GM18951 (cell line): ENCODE measurements around the gene STAG1.
"Not testable (repeated sequence)": the region's sequence is repeated elsewhere in the genome, so short reads cannot be mapped to it uniquely, and the experiment has no call there.

Source experiments
- POLR2A ChIP-seq: IDR thresholded peaks from 4 replicates; pipeline ENCODE4 v1.6.1; 2011; ENCODE audit warnings: mild to moderate bottlenecking; ENCODE audit not compliant: insufficient read length, insufficient read depth; ENCODE audit errors: extremely low read depth
- in situ Hi-C: fragments of 300-500 bp; cut with MboI; formaldehyde crosslinking; loops from one replicate; pipeline ENCODE4 v1.12.0; 2022; ENCODE audit warnings: low sequenced_read_pairs, mixed read lengths, inconsistent platforms; ENCODE audit not compliant: unreplicated experiment

The STAG1 gene

DNA sequence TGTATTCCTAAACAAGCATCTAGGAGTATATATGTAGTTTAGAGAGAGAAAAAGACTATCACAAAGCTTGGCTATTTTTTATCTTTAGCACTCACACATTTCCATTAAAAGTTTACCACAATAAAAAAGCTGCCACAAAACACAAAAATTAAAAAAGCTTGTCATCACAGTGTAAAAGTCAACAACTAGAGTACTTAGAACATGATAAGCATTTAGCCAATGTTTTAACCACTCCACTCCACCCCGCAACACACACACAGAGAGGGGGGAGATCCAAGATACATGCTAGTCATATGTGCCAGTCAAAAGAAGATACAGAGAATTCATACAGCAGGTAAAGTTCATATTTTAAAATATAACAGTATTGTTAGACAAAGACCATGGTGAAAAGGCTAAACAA lies 79.7 kb downstream of the STAG1 start:
- in situ Hi-C loops: loop anchor here (10.0 kb wide), 1 partner anchor 602 kb away; no protein-coding TSS in a partner anchor
- no peak for TF ChIP-seq POLR2A

DNA sequence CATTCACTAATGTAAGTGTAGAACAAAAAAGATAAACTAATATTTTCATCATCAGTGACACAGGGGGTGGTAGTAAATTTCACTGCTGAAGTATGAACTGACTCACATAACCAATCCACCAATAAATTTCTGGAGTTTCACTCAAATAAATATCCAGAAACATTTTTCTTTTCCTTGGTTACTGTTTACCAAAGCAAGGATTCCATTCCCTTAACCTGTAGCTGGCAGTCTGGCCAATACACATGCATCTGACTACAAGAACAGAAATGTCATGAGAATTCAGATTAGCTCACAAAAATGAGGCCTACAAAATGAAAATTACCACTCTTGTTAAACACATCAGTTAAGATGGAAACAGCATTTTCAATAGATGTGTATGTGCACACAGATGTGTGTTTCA lies 80.3 kb downstream of the STAG1 start:
- TF ChIP-seq POLR2A: no peak
- in situ Hi-C loops: loop anchor here (10.0 kb wide), 1 partner anchor 603 kb away; no protein-coding TSS in a partner anchor

DNA sequence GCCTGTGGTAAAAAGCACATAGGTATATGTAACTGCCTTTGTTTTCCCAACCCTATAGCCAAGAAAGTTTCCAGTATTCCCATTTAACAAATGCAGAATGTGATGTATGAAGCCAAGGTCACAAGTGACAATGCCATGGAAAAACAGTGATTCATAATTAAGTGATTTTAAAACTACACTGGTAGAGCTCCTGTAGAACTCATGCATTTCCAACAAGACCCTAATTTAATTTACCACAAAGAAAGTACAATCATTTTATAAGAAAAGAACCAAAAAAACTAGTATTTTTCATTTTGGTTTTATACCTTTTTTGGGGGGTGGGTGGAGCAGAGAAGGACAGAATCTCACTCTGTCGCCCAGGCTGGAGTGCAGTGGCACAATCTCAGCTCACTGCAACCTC lies 82.0 kb downstream of the STAG1 start:
- in situ Hi-C loops: loop anchor here (10.0 kb wide), 1 partner anchor 605 kb away; no protein-coding TSS in a partner anchor
- no peak for TF ChIP-seq POLR2A

DNA sequence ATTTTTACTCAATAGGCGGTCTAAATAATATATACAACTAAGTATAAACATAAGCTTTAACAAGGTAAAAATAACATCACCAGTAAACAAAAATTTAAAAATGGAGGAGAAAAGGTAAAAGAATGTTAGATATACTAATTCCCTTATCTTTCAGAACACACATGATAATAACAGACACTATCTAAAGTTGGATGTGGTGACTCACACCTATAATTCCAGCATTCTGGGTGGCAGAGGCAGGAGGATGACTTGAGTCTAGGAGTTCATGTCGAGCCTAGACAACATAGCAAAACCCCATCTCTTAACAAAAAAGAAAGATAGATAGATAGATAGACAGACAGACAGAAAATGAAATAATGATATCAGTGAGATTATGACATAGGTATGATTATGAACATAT lies 85.1 kb downstream of the STAG1 start:
- in situ Hi-C loops: no loop called here
- no peak for TF ChIP-seq POLR2A

DNA sequence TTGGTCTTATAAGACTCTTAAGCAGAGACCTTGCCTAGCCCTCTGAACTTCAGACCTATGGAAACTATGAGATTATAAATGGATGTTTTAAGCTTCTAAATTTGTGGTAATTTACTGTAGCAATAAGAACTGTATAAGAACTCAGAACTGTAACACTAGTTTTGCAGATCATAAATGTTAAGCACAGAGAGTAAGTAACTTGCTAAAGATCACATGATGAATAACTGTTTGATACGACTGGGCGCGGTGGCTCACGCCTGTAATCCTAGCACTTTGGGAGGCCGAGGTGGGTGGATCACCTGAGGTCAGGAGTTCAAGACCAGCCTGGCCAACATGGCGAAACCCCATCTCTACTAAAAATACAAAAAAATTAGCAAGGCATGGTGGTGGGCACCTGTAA lies 85.9 kb downstream of the STAG1 start:
- in situ Hi-C loops: not testable (repeated sequence)

DNA sequence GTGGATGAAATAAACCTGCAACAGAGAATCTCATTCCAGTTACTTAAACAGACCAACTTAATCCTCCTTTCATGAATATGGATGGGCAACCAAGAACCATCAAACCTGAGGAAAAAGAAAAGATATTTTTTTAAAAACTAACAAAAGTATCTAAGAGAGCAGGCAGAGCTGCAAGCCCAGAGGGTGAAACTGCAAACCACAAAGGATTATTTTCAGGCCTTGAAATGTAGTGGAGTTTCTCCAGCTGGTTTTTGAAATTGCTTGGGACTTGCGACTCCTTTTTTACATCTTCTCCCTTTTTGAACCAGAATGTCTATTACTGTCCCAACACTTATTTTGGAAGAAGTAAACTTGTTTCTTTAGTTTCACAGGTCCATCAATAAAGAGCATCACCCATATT lies 87.4 kb downstream of the STAG1 start:
- in situ Hi-C loops: no loop called here
- TF ChIP-seq POLR2A: no peak

DNA sequence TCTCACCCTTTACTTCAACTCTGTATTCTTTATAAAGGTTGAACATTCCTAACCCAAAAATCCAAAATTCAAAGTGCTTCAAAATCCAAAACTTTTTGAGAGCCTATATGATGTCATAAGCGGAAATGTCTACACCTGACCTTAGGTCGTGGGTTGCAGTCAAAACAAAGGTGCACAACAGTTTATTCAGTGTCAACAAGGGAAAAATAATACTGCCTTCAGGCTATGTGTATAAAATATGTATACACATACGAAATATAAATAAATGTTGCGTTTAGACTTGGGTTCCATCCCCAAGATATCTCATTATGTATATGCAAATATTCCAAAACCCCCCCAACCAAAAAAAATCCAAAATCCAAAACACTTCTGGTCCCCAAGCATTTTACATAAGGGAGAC lies 90.9 kb downstream of the STAG1 start:
- in situ Hi-C loops: no loop called here
- no peak for TF ChIP-seq POLR2A

DNA sequence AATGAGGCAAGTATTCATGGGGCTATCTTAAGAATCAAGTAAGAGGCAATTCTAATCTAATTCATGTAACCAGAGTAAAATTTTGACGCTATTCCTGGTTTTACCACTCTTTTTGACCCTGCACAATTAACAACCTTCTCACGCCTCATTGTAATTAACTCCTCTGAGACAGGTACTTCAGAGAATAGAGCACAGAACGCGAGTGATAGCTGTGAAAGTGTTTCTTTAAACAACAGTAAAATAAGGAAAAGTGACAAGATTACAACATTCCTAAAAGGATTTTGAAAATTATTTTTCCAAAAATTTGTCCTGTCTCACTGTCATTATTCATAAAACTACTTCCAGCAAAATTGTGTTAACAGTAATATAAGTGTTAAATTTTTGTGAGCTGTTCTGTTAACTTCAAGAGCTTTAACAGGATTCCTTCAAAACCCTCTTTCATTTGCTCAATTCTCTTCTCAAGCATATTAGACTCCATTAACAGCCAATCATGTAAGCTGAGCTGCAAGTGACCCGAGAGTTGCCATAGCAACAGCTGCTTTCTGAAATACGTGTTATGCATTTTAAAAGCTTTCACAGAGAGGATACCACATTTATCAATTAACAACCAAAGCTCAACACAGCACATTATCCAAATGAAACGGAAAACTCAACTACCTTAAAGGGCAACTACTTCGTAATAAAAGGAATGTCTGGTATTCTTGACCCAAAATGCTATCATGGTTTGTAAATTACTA lies 93.1 kb downstream of the STAG1 start:
- no peak for TF ChIP-seq POLR2A
- in situ Hi-C loops: no loop called here

DNA sequence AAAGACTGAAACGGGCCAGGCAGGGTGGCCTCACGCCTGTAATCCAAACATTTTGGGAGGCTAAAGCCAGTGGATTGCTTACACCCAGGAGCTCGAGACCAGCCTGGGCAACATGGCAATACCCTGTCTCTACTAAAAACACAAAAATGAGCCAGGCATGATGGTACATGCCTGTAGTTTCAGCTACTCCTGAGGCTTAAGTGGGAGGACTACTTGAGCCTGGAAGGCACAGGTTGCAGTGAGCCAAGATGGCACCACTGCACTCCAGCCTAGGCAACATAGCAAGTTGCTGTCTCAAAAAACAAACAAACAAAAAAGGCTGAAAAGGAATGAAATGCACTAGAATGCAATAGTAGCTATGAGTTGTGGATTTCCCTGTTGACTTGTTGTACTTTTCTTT lies 94.7 kb downstream of the STAG1 start:
- TF ChIP-seq POLR2A: no peak
- in situ Hi-C loops: no loop called here

DNA sequence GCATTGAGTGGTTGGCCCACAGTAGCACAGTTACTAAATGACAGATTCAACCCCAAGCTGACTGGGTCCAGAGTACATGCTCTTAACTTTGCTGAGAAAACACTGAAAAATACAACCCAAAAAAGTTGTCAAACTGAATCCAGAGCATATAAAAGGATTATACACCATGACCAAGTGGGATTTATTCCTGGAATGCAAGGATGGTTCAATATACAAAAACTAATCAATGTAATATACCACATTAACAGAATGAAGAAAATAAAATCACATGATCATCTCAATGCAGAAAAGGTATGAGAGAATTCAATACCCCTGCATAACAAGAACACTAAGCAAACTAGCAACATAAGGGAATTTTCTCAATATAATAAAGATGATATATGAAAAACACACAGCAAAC lies 98.5 kb downstream of the STAG1 start:
- no peak for TF ChIP-seq POLR2A
- in situ Hi-C loops: no loop called here

DNA sequence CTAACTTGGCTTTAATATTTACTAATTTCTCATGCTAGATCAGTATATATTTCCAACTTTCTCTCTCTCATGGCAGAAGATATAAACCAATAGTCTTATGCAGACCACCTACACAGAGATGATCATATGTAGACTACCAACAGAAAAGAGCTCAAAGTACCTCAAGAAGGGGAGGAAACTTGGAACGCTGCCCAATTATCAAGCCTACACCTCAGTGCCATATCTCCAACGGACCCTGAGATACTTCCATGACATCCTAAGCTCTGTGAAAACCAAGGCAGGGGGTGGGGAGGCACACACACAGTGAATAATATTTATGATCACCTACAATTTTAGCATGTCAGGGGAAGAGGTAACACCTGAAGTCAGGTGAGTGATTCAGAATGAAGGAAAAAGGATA lies 100.6 kb downstream of the STAG1 start:
- TF ChIP-seq POLR2A: no peak
- in situ Hi-C loops: no loop called here

DNA sequence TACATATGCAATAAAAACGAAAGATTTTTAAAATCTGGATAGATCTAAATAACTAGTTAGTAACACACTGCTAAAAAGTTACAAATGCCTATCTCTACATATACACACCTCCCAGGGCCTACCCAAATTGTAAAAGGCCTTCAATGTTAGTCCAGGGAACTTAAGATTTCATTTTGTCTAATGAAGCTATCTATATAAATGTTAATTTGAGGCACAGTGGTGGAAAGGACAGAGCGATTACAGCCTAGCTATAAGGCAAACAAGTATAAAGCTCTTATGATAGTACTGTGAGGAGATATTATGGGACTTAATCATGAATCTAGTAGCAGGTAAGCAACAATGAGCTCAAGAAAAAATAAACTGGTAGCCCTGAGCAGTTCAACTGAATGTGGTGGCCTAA lies 101.7 kb downstream of the STAG1 start:
- no peak for TF ChIP-seq POLR2A
- in situ Hi-C loops: no loop called here

DNA sequence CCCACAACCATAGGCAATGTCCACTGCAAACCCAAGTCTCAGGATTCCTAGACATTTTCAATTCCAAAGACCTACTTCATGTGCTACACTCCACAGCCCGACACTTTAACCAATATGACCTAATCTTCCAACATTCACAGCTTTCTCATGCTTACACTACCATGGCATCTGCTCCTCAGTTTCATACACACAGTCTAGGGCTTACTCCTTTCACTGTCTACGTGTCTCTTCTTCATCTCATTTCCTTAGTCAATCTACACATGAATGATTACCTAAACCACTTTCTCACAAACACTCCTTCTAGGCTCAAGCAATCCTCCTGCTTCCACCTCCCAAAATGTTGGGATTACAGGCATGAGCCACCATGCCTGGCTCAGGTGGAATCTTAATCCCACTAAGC lies 106.3 kb downstream of the STAG1 start:
- in situ Hi-C loops: no loop called here

DNA sequence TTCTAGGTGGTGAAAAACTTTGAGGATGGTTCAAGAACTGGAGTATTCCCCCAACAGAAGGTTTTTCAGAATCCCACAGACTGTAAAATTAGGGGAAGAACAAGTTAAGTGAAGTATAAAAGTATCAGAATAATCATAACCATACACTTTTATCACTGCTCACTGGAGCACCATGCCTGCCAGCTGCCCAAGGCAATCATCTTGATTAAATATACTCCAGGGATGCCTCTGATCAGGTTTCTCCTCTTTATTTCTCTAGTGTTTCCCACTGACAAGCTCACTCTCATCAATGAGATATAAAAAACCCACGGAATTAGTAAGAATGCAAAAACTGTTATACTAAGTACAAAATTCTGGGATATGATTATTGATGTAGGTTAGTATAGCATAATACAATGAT lies 108.0 kb downstream of the STAG1 start:
- no peak for TF ChIP-seq POLR2A
- in situ Hi-C loops: no loop called here

More for the DNA sequence above, 106.3 kb downstream of the STAG1 start:
- no peak for TF ChIP-seq POLR2A

DNA sequence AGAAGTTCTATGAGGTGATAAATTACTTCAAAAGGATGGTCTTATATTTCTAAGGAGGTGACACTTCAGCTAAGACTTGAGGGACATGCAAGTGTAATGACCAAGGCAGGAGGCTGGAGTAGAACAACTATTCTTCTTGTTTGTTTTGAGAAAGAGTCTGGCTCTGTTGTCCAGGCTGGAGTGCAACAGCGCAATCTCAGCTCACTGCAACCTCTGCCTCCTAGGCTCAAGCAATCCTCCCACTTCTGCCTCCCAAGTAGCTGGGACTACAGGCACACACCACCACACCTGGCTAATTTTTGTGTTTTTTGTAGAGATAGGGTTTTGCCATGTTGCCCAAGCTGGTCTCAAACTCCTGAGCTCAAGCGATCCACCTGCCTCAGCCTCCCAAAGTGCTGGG lies 108.8 kb downstream of the STAG1 start:
- in situ Hi-C loops: not testable (repeated sequence)
